NCI-H146 treated with DMSO at 0.1 percent for 48 hours (cell line): ENCODE results near the gene KIF3C.

Experiments
- DNase-seq: peaks from one replicate; lab custom pipeline; 2025; ENCODE audit not compliant: unreplicated experiment; lab: John Stamatoyannopoulos, UW

Gene KIF3C

GRCh38 chr2:25881764-25882163 lies 100.5 kb downstream of the KIF3C start:
- DNase-seq, result no peak

GRCh38 chr2:25879133-25879730 lies 103.1 kb downstream of the KIF3C start:
- peak; percentile 48 for DNase-seq

GRCh38 chr2:25878361-25879132 lies 103.8 kb downstream of the KIF3C start, which contains the start of gene ASXL2:
TSS of gene ASXL2 (minus strand) at chr2:25878487. CDS start at chr2:25878222, 265 bp downstream.
- peak; percentile 95 for DNase-seq

DNA sequence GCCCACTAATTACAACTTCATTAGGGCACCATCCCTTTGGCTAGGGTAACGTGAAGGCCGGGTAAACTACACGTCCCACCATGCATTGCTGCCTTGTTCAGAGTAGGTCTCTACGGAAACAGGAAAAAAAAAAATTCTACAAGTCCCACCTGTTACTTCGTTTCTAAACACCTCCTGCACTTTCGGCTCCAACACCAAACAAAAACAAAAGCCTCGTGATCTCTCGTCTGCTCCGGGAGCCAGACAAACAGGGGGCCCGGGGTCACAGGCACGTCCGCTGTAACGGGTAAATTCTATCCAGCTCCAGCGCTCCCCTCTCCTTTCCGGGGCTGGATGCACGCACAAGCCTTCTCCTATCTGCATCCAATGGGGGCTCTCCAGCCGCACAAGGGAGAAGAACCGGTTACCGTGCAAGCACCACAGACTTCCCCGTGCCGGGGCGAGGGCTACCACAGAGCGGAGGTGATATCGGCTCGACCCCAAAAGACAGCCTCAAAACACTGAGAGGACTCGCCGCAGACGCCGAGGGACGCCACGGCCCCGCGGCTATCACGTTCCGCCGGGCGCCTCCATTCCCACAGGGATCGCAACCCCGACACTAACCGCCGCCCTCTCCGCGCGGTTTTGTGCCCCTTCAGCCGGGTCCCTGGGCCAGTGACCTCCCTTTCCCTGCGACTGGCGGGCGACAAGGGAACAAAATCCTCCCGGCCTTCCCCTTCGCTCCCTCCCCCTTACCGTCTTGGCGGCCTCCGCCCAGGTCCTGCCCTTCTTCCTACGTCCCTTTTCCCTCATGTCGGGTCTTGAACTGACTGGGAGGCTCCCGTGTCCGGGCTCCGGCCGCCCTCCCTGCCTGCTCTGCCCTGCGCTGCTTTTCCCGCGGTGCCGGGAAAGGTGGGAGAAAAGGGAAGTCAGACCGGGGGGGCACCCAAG lies 104.6 kb downstream of the KIF3C start:
- peak; percentile 65 for DNase-seq
